HG03354 (cell line): Measurements from ENCODE around the gene OR2T2.
A peak's percentile ranks its signal among the peaks of the same experiment; 100 is the strongest.
"Not testable (repeated sequence)": the region's sequence is repeated elsewhere in the genome, so short reads cannot be mapped to it uniquely, and the experiment has no call there.

Source experiments
- ATAC-seq: cut with Tn5 transposase; IDR thresholded peaks from one replicate; pipeline ENCODE4 v1.9.1; 2021; ENCODE audit warnings: mild to moderate bottlenecking; ENCODE audit not compliant: unreplicated experiment, poor library complexity, severe bottlenecking

OR2T2 gene

GRCh38 chr1:248445399-248445798 lies at the start of gene OR2T2:
Gene OR2T2 (plus strand): TSS chr1:248445637. CDS start chr1:248452798, 7,161 bp downstream.
- not testable (repeated sequence) for ATAC-seq

- no peak for ATAC-seq
Measured at GRCh38 chr1:248402748-248403147, 42.7 kb upstream of the OR2T2 start, which contains the start of gene OR2T1. Gene OR2T1 (plus strand): TSS chr1:248403048. CDS start chr1:248406148, 3,100 bp downstream.

- ATAC-seq = no peak
Measured at GRCh38 chr1:248404024-248404423, 41.4 kb upstream of the OR2T2 start.

- ATAC-seq = no peak
Measured at GRCh38 chr1:248406721-248407692, 38.4 kb upstream of the OR2T2 start.

GRCh38 chr1:248416226-248416625 lies 29.2 kb upstream of the OR2T2 start:
- no peak for ATAC-seq

- ATAC-seq = no peak
Measured at GRCh38 chr1:248417854-248418253, 27.6 kb upstream of the OR2T2 start.

- no peak for ATAC-seq
Measured at GRCh38 chr1:248421384-248421783, 24.1 kb upstream of the OR2T2 start.

- ATAC-seq = peak; percentile 77
Measured at GRCh38 chr1:248427526-248428191, 17.8 kb upstream of the OR2T2 start.

GRCh38 chr1:248428192-248428533 lies 17.3 kb upstream of the OR2T2 start:
- peak; percentile 98 for ATAC-seq

GRCh38 chr1:248431683-248432082 lies 13.8 kb upstream of the OR2T2 start:
- ATAC-seq = not testable (repeated sequence)

- ATAC-seq = not testable (repeated sequence)
Measured at GRCh38 chr1:248432201-248432600, 13.2 kb upstream of the OR2T2 start.

- ATAC-seq = not testable (repeated sequence)
Measured at GRCh38 chr1:248433811-248434415, 11.5 kb upstream of the OR2T2 start.

GRCh38 chr1:248434913-248435312 lies 10.5 kb upstream of the OR2T2 start:
- not testable (repeated sequence) for ATAC-seq

- ATAC-seq = peak; percentile 58
Measured at GRCh38 chr1:248436303-248436702, 9.1 kb upstream of the OR2T2 start.

- not testable (repeated sequence) for ATAC-seq
Measured at GRCh38 chr1:248438668-248439067, 6.8 kb upstream of the OR2T2 start.

- not testable (repeated sequence) for ATAC-seq
Measured at GRCh38 chr1:248439283-248439682, 6.2 kb upstream of the OR2T2 start.

GRCh38 chr1:248442500-248443277 lies 2.7 kb upstream of the OR2T2 start:
- ATAC-seq = not testable (repeated sequence)

- not testable (repeated sequence) for ATAC-seq
Measured at GRCh38 chr1:248444603-248445002, 834 bp upstream of the OR2T2 start.

- ATAC-seq = peak; percentile 68
Measured at GRCh38 chr1:248448409-248449074, 3.1 kb downstream of the OR2T2 start.
